PFSK-1 (cell line): Measurements from ENCODE around the gene PRX.

Source experiments
- FOXP2 ChIP-seq: optimal IDR thresholded peaks from 2 replicates; pipeline ENCODE3; 2011; ENCODE audit warnings: borderline replicate concordance, control low read depth, inconsistent platforms; ENCODE audit not compliant: insufficient read depth; ENCODE audit errors: extremely low read length, extremely low read depth
- POLR2AphosphoS5 ChIP-seq: IDR thresholded peaks from 2 replicates; pipeline ENCODE4 v1.6.1; 2012; ENCODE audit warnings: low read depth, mild to moderate bottlenecking, control low read depth, low read length, moderate library complexity
- SIN3A ChIP-seq: IDR thresholded peaks from 2 replicates; pipeline ENCODE4 v1.6.1; 2012; ENCODE audit warnings: mild to moderate bottlenecking, low read length, moderate library complexity, borderline replicate concordance; ENCODE audit not compliant: insufficient read depth
- TAF1 ChIP-seq: IDR thresholded peaks from 2 replicates; pipeline ENCODE4 v1.6.1; 2012; ENCODE audit warnings: low read length, control low read depth, borderline replicate concordance; ENCODE audit not compliant: insufficient read depth
- TF ChIP-seq, protein P1 (sequence below), 2 experiments: IDR thresholded peaks; 2 replicates each; pipeline versions ENCODE4 v1.6.1 to v1.8.0; 2011 to 2012; ENCODE audit warnings: low read depth in 2 of 2, low read length in 2 of 2, control low read depth in 1 of 2, inconsistent platforms in 1 of 2, mild to moderate bottlenecking in 1 of 2, moderate library complexity in 1 of 2; ENCODE audit not compliant: insufficient read depth in 1 of 2

Gene PRX

GRCh38 chr19:40370997-40371801 is 42.0 kb downstream of the PRX start:
- no peak for TF ChIP-seq FOXP2
- TF ChIP-seq, protein P1, sequence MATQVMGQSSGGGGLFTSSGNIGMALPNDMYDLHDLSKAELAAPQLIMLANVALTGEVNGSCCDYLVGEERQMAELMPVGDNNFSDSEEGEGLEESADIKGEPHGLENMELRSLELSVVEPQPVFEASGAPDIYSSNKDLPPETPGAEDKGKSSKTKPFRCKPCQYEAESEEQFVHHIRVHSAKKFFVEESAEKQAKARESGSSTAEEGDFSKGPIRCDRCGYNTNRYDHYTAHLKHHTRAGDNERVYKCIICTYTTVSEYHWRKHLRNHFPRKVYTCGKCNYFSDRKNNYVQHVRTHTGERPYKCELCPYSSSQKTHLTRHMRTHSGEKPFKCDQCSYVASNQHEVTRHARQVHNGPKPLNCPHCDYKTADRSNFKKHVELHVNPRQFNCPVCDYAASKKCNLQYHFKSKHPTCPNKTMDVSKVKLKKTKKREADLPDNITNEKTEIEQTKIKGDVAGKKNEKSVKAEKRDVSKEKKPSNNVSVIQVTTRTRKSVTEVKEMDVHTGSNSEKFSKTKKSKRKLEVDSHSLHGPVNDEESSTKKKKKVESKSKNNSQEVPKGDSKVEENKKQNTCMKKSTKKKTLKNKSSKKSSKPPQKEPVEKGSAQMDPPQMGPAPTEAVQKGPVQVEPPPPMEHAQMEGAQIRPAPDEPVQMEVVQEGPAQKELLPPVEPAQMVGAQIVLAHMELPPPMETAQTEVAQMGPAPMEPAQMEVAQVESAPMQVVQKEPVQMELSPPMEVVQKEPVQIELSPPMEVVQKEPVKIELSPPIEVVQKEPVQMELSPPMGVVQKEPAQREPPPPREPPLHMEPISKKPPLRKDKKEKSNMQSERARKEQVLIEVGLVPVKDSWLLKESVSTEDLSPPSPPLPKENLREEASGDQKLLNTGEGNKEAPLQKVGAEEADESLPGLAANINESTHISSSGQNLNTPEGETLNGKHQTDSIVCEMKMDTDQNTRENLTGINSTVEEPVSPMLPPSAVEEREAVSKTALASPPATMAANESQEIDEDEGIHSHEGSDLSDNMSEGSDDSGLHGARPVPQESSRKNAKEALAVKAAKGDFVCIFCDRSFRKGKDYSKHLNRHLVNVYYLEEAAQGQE (IDR thresholded peaks at IDR 0.05; ENCODE audit: insufficient read depth in 1 of 2, low read depth in 2 of 2, low read length in 2 of 2): no peak
- no peak for TF ChIP-seq POLR2AphosphoS5
- TF ChIP-seq TAF1: no peak
- no peak for TF ChIP-seq SIN3A

DNA sequence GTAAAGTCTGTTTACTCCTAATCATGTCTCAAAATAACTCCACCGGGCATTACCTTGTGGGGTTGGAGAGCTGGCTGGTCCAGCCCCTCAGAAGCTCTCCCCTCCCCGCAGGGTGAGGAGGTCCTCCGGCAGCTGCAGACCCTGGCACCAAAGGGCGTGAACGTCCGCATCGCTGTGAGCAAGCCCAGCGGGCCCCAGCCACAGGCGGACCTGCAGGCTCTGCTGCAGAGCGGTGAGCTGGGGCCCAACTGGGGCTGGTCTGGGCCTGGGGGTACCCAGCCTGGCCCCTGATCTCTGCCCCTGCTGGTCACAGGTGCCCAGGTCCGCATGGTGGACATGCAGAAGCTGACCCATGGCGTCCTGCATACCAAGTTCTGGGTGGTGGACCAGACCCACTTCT is 43.4 kb downstream of the PRX start:
- TF ChIP-seq POLR2AphosphoS5: no peak
- TF ChIP-seq SIN3A: no peak
- no peak for TF ChIP-seq FOXP2
- no peak for TF ChIP-seq TAF1
- TF ChIP-seq, protein P1 (IDR thresholded peaks at IDR 0.05; ENCODE audit: insufficient read depth in 1 of 2, low read depth in 2 of 2, low read length in 2 of 2): no peak

GRCh38 chr19:40367577-40368434 is 45.4 kb downstream of the PRX start:
- TF ChIP-seq, protein P1 (IDR thresholded peaks at IDR 0.05; ENCODE audit: insufficient read depth in 1 of 2, low read depth in 2 of 2, low read length in 2 of 2): no peak
- TF ChIP-seq SIN3A: no peak
- no peak for TF ChIP-seq POLR2AphosphoS5
- no peak for TF ChIP-seq TAF1

DNA sequence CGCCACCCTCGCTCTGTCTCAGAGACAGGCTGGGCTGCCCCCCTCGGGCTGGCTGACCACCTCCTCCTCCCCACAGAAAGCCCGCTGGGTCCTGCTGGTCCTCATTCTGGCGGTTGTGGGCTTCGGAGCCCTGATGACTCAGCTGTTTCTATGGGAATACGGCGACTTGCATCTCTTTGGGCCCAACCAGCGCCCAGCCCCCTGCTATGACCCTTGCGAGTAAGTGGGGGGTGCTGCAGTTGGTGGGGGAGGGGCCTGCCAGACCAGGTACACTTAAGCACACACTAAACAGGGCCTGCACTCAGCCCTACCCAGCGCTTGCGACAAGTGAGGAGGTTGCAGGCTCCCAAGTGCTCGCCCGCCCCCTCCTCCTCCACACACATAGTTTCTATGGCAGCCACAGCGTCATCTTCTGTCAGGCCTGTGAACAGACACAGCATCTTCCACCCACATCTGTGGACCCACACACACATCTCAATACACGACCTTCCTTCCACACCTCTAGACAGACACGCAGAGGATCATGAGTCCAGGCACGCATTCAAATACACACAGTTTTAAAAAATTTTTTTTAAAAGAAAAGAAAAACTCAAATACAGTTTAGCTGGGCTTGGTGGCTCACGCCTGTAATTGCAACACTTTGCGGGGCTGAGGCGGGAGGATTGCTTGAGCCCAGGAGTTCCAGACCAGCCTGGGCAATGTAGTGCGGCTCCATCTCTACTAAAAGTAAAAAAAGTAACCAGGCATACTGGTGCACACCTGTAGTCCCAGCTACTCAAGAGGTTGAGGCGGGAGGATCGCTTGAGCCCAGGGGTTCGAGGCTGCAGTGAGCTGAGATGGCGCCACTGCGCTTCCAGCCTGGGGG is 46.2 kb downstream of the PRX start:
- TF ChIP-seq FOXP2 (no peak), POLR2AphosphoS5 (no peak), SIN3A (no peak), TAF1 (no peak)
- TF ChIP-seq, protein P1 (IDR thresholded peaks at IDR 0.05; ENCODE audit: insufficient read depth in 1 of 2, low read depth in 2 of 2, low read length in 2 of 2): no peak
